CD4-positive, alpha-beta T cell treated with Interleukin-17A for 4 hours (primary cell): ENCODE data around the gene BCS1L.

Source experiments
- DNase-seq: peaks from one replicate; pipeline ENCODE4 v3.0.0-alpha.2; 2020; ENCODE audit warnings: mixed read lengths

Gene BCS1L

GRCh38 chr2:218662827-218663226 is 3.3 kb downstream of the BCS1L start:
- DNase-seq = no peak

- DNase-seq = no peak
These were observed 4.4 kb downstream of the BCS1L start for GRCh38 chr2:218663901-218664300.

GRCh38 chr2:218664653-218665052 is 5.2 kb downstream of the BCS1L start:
- DNase-seq = no peak

GRCh38 chr2:218671097-218671653 is 11.7 kb downstream of the BCS1L start:
- no peak for DNase-seq

- peak; percentile 82 for DNase-seq
These were observed 12.4 kb downstream of the BCS1L start, which contains the start of the genes RNF25 and STK36 for GRCh38 chr2:218671654-218672566. Gene RNF25 (minus strand): TSS chr2:218672002. CDS start chr2:218671970, 32 bp downstream. Gene STK36 (plus strand): TSS chr2:218672086. CDS start chr2:218672830, 744 bp downstream.

GRCh38 chr2:218679119-218679518 is 19.6 kb downstream of the BCS1L start:
- DNase-seq = no peak

- DNase-seq = no peak
These were observed 20.6 kb downstream of the BCS1L start for GRCh38 chr2:218680061-218680460.

GRCh38 chr2:218687400-218688060 is 28.0 kb downstream of the BCS1L start:
- DNase-seq = peak; percentile 36

- DNase-seq = no peak
These were observed 31.8 kb downstream of the BCS1L start for GRCh38 chr2:218691234-218691633.

GRCh38 chr2:218694405-218695145 is 35.1 kb downstream of the BCS1L start:
- no peak for DNase-seq

GRCh38 chr2:218698885-218699284 is 39.4 kb downstream of the BCS1L start:
- DNase-seq = no peak

- DNase-seq = no peak
These were observed 42.3 kb downstream of the BCS1L start for GRCh38 chr2:218701806-218702205.

GRCh38 chr2:218703341-218703740 is 43.9 kb downstream of the BCS1L start:
- no peak for DNase-seq

GRCh38 chr2:218708086-218708485 is 48.6 kb downstream of the BCS1L start:
- DNase-seq = no peak

- peak; percentile 2 for DNase-seq
These were observed 50.4 kb downstream of the BCS1L start for GRCh38 chr2:218709908-218710307.

- no peak for DNase-seq
These were observed 50.8 kb downstream of the BCS1L start for GRCh38 chr2:218710334-218710686.

GRCh38 chr2:218710687-218711549 is 51.4 kb downstream of the BCS1L start, which contains the start of gene TTLL4:
Gene TTLL4 (plus strand): TSS chr2:218710835. CDS start chr2:218737677, 26,842 bp downstream.
- peak; percentile 99 for DNase-seq

- DNase-seq = no peak
These were observed 52.1 kb downstream of the BCS1L start for GRCh38 chr2:218711550-218711929.
